Effector memory CD4-positive, alpha-beta T cell (primary cell): ENCODE results near the gene GAPDH.
A peak's percentile ranks its signal among the peaks of the same experiment; 100 is the strongest.
"Not testable (repeated sequence)": the region's sequence is repeated elsewhere in the genome, so short reads cannot be mapped to it uniquely, and the experiment has no call there.

Source experiments
- DNase-seq, 3 donors: peaks; one replicate each; pipeline ENCODE4 v3.0.0-alpha.2; 2020
- H3K27ac ChIP-seq: 2 replicates; pipeline ENCODE4 v1.7.0; 2013; ENCODE audit warnings: mild to moderate bottlenecking, low read length, moderate library complexity; ENCODE audit not compliant: insufficient read depth, poor library complexity, severe bottlenecking
- H3K27me3 ChIP-seq: replicated peaks from 2 replicates; pipeline ENCODE4 v1.7.0; 2013; ENCODE audit warnings: mild to moderate bottlenecking, low read length; ENCODE audit not compliant: insufficient read depth, control insufficient read depth, poor library complexity, severe bottlenecking
- H3K36me3 ChIP-seq: 2 replicates; pipeline ENCODE4 v1.7.0; 2013; ENCODE audit warnings: mild to moderate bottlenecking, low read length, moderate library complexity; ENCODE audit not compliant: control insufficient read depth, insufficient read depth
- H3K4me1 ChIP-seq: 2 replicates; pipeline ENCODE4 v1.7.0; 2013; ENCODE audit warnings: low read length, mild to moderate bottlenecking; ENCODE audit not compliant: control insufficient read depth, insufficient read depth, poor library complexity, severe bottlenecking
- H3K4me3 ChIP-seq: 2 replicates; pipeline ENCODE4 v1.7.0; 2013; ENCODE audit warnings: low read length, low read depth, mild to moderate bottlenecking; ENCODE audit not compliant: insufficient read depth, poor library complexity, severe bottlenecking
- H3K9me3 ChIP-seq: 2 replicates; pipeline ENCODE4 v1.7.0; 2013; ENCODE audit warnings: mild to moderate bottlenecking, low read length, moderate library complexity; ENCODE audit not compliant: control insufficient read depth
- total RNA-seq, 3 donors: gene quantifications; one replicate each; lab custom pipeline; 2026; lab: John Stamatoyannopoulos, UW

GAPDH gene
- 515 to 672 (median 595) reads per million in 3 donors for total RNA-seq

DNA sequence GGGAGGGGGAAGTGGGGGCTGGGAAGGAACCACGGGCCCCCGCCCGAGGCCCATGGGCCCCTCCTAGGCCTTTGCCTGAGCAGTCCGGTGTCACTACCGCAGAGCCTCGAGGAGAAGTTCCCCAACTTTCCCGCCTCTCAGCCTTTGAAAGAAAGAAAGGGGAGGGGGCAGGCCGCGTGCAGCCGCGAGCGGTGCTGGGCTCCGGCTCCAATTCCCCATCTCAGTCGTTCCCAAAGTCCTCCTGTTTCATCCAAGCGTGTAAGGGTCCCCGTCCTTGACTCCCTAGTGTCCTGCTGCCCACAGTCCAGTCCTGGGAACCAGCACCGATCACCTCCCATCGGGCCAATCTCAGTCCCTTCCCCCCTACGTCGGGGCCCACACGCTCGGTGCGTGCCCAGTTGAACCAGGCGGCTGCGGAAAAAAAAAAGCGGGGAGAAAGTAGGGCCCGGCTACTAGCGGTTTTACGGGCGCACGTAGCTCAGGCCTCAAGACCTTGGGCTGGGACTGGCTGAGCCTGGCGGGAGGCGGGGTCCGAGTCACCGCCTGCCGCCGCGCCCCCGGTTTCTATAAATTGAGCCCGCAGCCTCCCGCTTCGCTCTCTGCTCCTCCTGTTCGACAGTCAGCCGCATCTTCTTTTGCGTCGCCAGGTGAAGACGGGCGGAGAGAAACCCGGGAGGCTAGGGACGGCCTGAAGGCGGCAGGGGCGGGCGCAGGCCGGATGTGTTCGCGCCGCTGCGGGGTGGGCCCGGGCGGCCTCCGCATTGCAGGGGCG lies at the start of gene GAPDH:
TSS of gene GAPDH (plus strand) at position 595 of the 772 bp plus-strand sequence. CDS start 316 bp downstream, outside the sequence.
- Histone ChIP-seq H3K4me3 (peak within 1 kb of the TSS; percentile 89), H3K27ac (peak within 1 kb of the TSS; percentile 90), H3K27me3 (no peaks in the 10 kb centered on the region), H3K9me3 (no peaks in the 10 kb centered on the region), H3K4me1 (peaks cover 52% of the 10 kb centered on the region), H3K36me3 (peaks cover 45% of the 10 kb centered on the region)
- peak; percentile 72 to 76 (median 76) for DNase-seq

DNA sequence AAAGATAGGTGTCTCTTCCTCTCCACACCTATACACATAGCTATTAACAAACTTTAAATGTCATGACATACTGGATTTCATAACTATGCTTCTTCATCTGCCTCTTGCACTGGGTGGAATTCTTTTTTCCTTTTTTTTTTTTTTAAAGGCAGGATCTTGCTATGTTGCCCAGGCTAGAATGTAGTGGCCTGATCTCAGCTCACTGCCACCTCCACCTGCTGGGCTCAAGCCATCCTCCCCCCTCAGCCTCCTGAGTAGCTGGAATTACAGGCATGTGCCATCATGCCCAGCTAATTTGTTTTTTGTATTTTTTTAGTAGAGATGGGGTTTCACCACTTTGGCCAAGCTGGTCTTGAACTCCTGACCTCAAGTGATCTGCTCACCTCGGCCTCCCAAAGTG lies 46.1 kb upstream of the GAPDH start:
- Histone ChIP-seq H3K36me3 (peaks cover 9% of the 10 kb centered on the region), H3K4me1 (no peaks in the 10 kb centered on the region), H3K4me3 (no peak overlapping the region), H3K9me3 (no peaks in the 10 kb centered on the region), H3K27me3 (no peaks in the 10 kb centered on the region), H3K27ac (no peak overlapping the region)
- DNase-seq: no peak

DNA sequence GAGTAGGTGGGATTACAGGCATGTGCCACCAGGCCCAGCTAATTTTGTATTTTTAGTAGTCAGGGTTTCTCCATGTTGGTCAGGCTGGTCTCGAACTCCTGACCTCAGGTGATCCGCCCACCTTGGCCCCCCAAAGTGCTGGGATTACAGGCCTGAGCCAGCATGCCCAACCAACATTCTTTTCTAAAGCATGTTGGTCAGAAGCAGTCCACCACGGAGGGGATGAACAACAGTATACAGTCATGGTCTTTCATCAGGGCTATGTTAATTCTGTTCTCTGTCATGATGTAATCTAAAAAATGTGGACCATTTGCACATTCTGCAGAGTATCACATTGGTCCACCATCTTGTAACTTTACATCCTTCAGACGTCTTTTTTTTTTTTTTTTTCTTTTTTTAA lies 44.9 kb upstream of the GAPDH start:
- peaks cover 1% of the 10 kb centered on the region for H3K4me1 ChIP-seq
- no peak for DNase-seq
- H3K27ac ChIP-seq: no peak overlapping the region
- H3K4me3 ChIP-seq: no peak overlapping the region
- H3K27me3 ChIP-seq: no peaks in the 10 kb centered on the region
- H3K36me3 ChIP-seq: peaks cover 9% of the 10 kb centered on the region
- H3K9me3 ChIP-seq: no peaks in the 10 kb centered on the region

DNA sequence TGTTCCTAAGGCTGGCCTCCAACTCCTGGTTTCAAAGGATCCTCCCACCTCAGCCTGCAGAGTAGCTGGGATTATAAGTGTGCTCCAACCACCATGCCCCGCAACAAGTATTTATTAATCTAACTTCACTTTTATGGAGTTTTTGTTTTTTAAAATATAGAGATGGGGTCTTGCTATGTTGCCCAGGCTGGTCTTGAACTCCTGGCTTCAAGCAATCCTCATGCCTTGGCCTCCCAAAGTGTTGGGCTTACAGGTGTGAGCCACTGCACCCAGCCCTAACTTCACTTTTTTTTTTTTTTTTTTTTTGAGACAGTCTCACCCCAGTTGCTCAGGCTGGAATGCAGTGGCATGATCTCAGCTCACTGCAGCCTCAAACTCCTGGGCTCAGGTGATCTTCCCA lies 43.6 kb upstream of the GAPDH start:
- H3K36me3 ChIP-seq, H3K4me3 ChIP-seq, DNase-seq, H3K27me3 ChIP-seq, H3K27ac ChIP-seq, H3K9me3 ChIP-seq: not testable (repeated sequence)
- H3K4me1 ChIP-seq: peaks cover 10% of the 10 kb centered on the region

DNA sequence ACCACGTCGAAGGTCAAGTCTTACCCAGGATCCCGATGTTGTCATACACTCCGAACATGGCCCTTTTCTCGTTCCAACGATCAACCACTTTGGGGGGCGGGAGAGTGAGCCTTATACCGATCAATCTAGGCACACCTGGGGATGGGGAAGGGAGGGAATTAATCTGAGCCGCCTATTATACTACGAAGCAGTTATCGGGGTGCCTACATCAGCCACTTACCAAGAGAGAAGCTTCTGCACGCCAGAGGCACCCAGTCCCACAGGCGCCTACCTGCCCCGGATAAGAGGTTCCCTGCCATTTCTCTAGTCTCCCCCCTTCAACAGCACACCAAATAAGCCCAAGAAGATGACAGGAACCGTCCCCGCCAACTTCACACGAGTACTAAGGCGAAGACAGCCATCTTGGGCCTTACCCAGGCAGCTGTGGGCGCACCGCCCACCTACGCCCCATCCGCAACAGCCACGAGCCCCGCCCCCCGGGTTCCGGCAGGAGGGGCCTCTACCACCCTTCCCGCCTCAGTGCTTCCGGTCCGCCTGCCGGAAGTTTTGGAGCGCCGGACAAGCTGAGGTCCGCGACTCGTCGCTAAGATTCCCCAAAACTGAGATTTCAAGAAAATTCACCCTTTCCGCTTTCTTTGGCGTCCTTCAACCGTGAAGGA lies 41.4 kb upstream of the GAPDH start, which contains the start of gene MRPL51:
TSS of gene MRPL51 (minus strand) at position 425 of the 659 bp plus-strand sequence. CDS start at position 299, 126 bp downstream.
- peak; percentile 85 to 94 (median 91) for DNase-seq
- Histone ChIP-seq H3K36me3 (peaks cover 9% of the 10 kb centered on the region), H3K4me1 (peaks cover 10% of the 10 kb centered on the region), H3K27ac (peak within 1 kb of the TSS; percentile 85), H3K9me3 (no peaks in the 10 kb centered on the region), H3K27me3 (no peaks in the 10 kb centered on the region), H3K4me3 (peak within 1 kb of the TSS; percentile 78)

DNA sequence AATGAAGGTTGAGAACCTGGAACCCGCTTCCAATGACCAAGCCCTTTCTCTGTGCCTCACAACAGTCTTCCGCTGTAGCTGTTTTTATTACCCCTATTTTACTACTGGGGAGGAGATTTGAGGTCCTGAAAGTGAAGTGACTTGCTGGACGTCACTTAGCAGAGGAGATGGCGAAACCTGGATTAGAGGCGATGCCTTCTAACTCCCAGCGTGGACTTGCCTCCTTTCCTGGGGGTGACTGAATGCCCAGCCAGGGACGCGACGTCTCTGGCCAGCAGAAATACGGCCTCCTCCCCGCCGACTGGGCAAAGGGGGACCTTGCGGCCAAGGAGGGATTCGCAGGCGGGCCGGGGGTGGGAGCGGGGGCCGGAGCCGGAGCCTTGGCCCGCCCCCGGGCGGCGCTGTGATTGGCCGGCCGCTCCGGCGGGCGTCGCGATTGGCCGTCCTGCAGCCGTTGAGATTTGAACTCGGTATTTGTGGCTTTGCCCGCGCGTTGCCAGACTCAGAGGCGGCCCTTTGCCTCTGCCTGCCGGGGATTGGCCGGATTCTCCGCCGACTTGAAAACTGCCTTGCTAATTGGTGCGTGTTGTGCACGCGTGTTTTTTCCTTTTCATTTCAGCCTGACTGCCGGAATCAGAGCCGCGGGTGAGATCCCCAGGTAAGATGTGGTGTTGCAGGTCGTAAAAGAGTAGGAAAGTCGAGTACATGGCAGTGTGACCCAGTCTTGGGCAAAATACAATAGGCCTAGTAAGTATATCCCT lies 40.6 kb upstream of the GAPDH start, which contains the start of gene NCAPD2:
TSS of gene NCAPD2 (plus strand) at position 606 of the 761 bp plus-strand sequence. CDS start 997 bp downstream, outside the sequence.
- Histone ChIP-seq H3K9me3 (no peaks in the 10 kb centered on the region), H3K4me1 (peaks cover 10% of the 10 kb centered on the region), H3K4me3 (peak within 1 kb of the TSS; percentile 78), H3K27ac (peak within 1 kb of the TSS; percentile 85), H3K27me3 (no peaks in the 10 kb centered on the region), H3K36me3 (peaks cover 9% of the 10 kb centered on the region)
- DNase-seq: peak; percentile 90 to 95 (median 94)

DNA sequence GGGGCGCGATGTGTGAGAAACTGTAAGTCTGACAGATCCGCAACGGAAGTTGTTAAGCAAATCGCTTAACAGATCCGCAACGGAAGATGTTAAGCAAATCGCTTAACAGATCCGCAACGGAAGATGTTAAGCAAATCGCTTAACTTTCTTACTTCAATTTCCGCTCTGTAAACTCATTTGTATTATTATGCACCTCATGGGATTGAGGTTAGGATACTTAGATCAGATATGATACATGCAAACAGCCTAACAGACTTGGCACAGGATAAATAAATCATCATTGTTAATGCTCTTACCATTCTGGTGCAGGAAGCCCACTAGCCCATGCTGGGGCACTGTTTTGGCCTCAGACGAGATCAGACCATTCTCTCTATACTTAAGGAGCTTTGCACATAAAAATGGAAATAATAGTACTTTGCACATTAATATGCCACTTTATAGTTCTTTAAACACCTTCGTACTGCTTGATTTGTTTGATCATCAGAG lies 40.0 kb upstream of the GAPDH start:
- Histone ChIP-seq H3K4me1 (peaks cover 10% of the 10 kb centered on the region), H3K27me3 (no peaks in the 10 kb centered on the region), H3K4me3 (peak overlapping the region; percentile 78), H3K36me3 (peaks cover 9% of the 10 kb centered on the region), H3K9me3 (no peaks in the 10 kb centered on the region), H3K27ac (peak overlapping the region; percentile 54)
- no peak for DNase-seq

DNA sequence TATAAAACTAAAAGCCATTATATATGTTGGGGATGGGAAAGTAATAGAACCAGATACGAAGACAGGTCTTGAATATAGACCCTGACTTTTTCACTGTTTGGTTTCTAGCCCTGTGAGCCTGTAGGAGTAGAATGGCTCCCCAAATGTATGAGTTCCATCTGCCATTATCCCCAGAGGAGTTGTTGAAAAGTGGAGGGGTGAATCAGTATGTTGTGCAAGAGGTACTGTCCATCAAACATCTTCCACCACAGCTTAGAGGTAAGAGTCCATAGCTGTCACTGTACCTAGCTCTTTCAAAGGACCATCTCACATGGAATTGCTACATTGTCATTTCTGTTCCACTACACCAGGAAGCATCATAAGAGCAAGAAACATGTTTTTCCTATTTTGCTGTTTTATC lies 39.3 kb upstream of the GAPDH start:
- Histone ChIP-seq H3K4me3 (no peak overlapping the region), H3K27ac (peak overlapping the region; percentile 54), H3K4me1 (peaks cover 10% of the 10 kb centered on the region), H3K36me3 (peaks cover 9% of the 10 kb centered on the region), H3K9me3 (no peaks in the 10 kb centered on the region), H3K27me3 (no peaks in the 10 kb centered on the region)
- no peak for DNase-seq

DNA sequence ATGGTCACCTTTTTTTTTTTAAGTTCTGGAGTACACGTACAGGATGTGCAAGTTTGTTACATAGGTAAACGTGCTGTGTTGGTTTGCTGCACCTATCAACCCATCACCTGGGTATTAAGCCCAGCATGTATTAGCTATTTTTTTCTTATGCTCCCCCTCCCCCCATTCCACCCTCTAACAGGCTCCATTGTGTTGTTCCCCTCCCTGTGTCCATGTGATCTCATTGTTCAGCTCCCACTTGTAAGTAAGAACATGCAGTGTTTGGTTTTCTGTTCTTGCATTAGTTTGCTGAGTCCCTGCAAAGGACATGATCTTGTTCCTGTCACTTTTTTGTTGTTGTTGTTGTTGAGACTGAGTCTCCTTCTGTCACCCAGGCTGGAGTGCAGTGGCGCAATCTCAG lies 37.0 kb upstream of the GAPDH start:
- not testable (repeated sequence) for H3K27me3 ChIP-seq, H3K4me3 ChIP-seq, H3K36me3 ChIP-seq, H3K27ac ChIP-seq, DNase-seq, H3K9me3 ChIP-seq
- peaks cover 10% of the 10 kb centered on the region for H3K4me1 ChIP-seq
